Measurements from ENCODE around the gene GPATCH8.

DNA sequence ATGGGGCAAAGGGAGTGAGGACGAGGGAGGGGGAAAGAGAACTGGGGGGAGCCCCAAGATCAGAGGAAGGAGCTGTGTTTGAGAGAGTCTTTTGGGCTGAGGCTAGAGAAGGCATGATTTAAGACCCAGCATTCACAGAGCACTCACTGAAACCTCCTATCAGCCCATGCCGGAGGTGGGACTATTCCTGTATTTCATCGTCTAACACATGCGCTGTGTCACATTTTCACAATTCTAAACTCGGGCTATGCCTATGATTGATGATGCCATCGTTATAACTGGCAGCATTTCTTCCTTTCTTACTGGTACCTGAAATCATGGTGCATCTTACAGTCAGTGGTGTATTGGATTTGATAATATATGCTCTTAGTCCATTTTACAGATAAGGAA lies 143.1 kb downstream of the GPATCH8 start:
- no peak for TF ChIP-seq TAF1 (IDR thresholded peaks at IDR 0.05; ENCODE audit: low read depth)
- TF ChIP-seq TEAD4 (IDR thresholded peaks at IDR 0.05) = no peak
- TF ChIP-seq CEBPB (IDR thresholded peaks at IDR 0.05) = no peak
- no peak for TF ChIP-seq CREB1 (IDR thresholded peaks at IDR 0.05; ENCODE audit: low read depth)
- TF ChIP-seq, protein P1, sequence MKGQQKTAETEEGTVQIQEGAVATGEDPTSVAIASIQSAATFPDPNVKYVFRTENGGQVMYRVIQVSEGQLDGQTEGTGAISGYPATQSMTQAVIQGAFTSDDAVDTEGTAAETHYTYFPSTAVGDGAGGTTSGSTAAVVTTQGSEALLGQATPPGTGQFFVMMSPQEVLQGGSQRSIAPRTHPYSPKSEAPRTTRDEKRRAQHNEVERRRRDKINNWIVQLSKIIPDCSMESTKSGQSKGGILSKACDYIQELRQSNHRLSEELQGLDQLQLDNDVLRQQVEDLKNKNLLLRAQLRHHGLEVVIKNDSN (IDR thresholded peaks at IDR 0.05) = no peak
- TF ChIP-seq RAD21 (IDR thresholded peaks at IDR 0.05; ENCODE audit: low read depth) = no peak
- TF ChIP-seq YY1 (IDR thresholded peaks at IDR 0.05; ENCODE audit: low read depth) = no peak
- no peak for TF ChIP-seq FOXM1 (IDR thresholded peaks at IDR 0.05; ENCODE audit: borderline replicate concordance, low read depth)
- TF ChIP-seq, protein P2, sequence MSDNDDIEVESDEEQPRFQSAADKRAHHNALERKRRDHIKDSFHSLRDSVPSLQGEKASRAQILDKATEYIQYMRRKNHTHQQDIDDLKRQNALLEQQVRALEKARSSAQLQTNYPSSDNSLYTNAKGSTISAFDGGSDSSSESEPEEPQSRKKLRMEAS (IDR thresholded peaks at IDR 0.05) = no peak
- TF ChIP-seq TCF12 (IDR thresholded peaks at IDR 0.05; ENCODE audit: low read depth) = no peak
- no peak for TF ChIP-seq EP300 (IDR thresholded peaks at IDR 0.05; ENCODE audit: borderline replicate concordance)
- TF ChIP-seq, protein P3, sequence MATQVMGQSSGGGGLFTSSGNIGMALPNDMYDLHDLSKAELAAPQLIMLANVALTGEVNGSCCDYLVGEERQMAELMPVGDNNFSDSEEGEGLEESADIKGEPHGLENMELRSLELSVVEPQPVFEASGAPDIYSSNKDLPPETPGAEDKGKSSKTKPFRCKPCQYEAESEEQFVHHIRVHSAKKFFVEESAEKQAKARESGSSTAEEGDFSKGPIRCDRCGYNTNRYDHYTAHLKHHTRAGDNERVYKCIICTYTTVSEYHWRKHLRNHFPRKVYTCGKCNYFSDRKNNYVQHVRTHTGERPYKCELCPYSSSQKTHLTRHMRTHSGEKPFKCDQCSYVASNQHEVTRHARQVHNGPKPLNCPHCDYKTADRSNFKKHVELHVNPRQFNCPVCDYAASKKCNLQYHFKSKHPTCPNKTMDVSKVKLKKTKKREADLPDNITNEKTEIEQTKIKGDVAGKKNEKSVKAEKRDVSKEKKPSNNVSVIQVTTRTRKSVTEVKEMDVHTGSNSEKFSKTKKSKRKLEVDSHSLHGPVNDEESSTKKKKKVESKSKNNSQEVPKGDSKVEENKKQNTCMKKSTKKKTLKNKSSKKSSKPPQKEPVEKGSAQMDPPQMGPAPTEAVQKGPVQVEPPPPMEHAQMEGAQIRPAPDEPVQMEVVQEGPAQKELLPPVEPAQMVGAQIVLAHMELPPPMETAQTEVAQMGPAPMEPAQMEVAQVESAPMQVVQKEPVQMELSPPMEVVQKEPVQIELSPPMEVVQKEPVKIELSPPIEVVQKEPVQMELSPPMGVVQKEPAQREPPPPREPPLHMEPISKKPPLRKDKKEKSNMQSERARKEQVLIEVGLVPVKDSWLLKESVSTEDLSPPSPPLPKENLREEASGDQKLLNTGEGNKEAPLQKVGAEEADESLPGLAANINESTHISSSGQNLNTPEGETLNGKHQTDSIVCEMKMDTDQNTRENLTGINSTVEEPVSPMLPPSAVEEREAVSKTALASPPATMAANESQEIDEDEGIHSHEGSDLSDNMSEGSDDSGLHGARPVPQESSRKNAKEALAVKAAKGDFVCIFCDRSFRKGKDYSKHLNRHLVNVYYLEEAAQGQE (IDR thresholded peaks at IDR 0.05; ENCODE audit: low read depth) = no peak

All from Ishikawa (cell line).